ENCODE measurements around the gene ESD. TPM values are rescaled to one million over a fixed set of nuclear protein-coding genes. Genes with fewer than 3 reads are reported as not detected.

ESD gene
- total RNA-seq, 1 experiment from 2014 or later: 73.2 TPM

- H3K4me3 ChIP-seq (ENCODE audit: low read length): no peak overlapping the region
- CTCF ChIA-PET: no interaction called here
- no TSS peak for BruUV-seq (replicated peaks)
- no peaks in the 10 kb centered on the region for H4K20me1 ChIP-seq (ENCODE audit: low read length)
- no peaks in the 10 kb centered on the region for H3K27me3 ChIP-seq (ENCODE audit: low read length)
- TF ChIP-seq CTCF (conservative IDR thresholded peaks at IDR 0.05; ENCODE audit: low read depth, low read length) (no peak), EZH2phosphoT487 (IDR thresholded peaks at IDR 0.05; ENCODE audit: borderline replicate concordance, low read length) (no peak), EZH2 (IDR thresholded peaks at IDR 0.05; ENCODE audit: low read length, unreplicated experiment) (no peak)
- no peak overlapping the region for H2AFZ ChIP-seq (ENCODE audit: low read length)
- no peaks in the 10 kb centered on the region for H3K36me3 ChIP-seq (ENCODE audit: low read depth, low read length)
- POLR2A ChIA-PET (ENCODE audit: unreplicated experiment): no interaction called here
- no peaks in the 10 kb centered on the region for H3F3A ChIP-seq (ENCODE audit: low read length, unreplicated experiment)
- H3K9ac ChIP-seq (ENCODE audit: low read length): no peak overlapping the region
- H3K4me1 ChIP-seq (ENCODE audit: insufficient read depth, low read length): no peaks in the 10 kb centered on the region
- H3K27ac ChIP-seq (ENCODE audit: low read length): no peak overlapping the region
- H3K9me3 ChIP-seq (ENCODE audit: low read length): no peaks in the 10 kb centered on the region
- DNase-seq (no peak), ATAC-seq (no peak)
- H3K79me2 ChIP-seq (ENCODE audit: low read length): no peaks in the 10 kb centered on the region
- H3K4me2 ChIP-seq (ENCODE audit: low read length): no peak overlapping the region
- intact Hi-C loops (cut with micrococcal nuclease): loop anchor here (5.0 to 10.0 kb wide), 3 partner anchors 58 to 763 kb away; no protein-coding TSS in a partner anchor
- no peaks in the 10 kb centered on the region for H3K9me2 ChIP-seq (replicated peaks; ENCODE audit: low read length)
These were observed 37.7 kb upstream of the ESD start for GRCh38 chr13:46834657-46835056.

- intact Hi-C loops (cut with micrococcal nuclease): loop anchor here (1.0 to 10.0 kb wide), 4 partner anchors 61 to 943 kb away; no protein-coding TSS in a partner anchor
- no peak overlapping the region for H2AFZ ChIP-seq (ENCODE audit: low read length)
These were observed 34.7 kb upstream of the ESD start for GRCh38 chr13:46831588-46832194.

More at GRCh38 chr13:46831588-46832194, 34.7 kb upstream of the ESD start:
- DNase-seq (peak; percentile 71), ATAC-seq (peak; percentile 54; the same call in 1 of the 2 replicates)
- Histone ChIP-seq H3K9me2 (replicated peaks; ENCODE audit: low read length) (no peaks in the 10 kb centered on the region), H3K79me2 (ENCODE audit: low read length) (no peaks in the 10 kb centered on the region), H3K27me3 (ENCODE audit: low read length) (no peaks in the 10 kb centered on the region), H3K4me3 (ENCODE audit: low read length) (no peak overlapping the region), H3K9ac (ENCODE audit: low read length) (no peak overlapping the region), H3K9me3 (ENCODE audit: low read length) (no peaks in the 10 kb centered on the region), H3F3A (ENCODE audit: low read length, unreplicated experiment) (no peaks in the 10 kb centered on the region), H3K27ac (ENCODE audit: low read length) (no peak overlapping the region), H3K4me2 (ENCODE audit: low read length) (no peak overlapping the region), H3K36me3 (ENCODE audit: low read depth, low read length) (no peaks in the 10 kb centered on the region), H4K20me1 (ENCODE audit: low read length) (no peaks in the 10 kb centered on the region), H3K4me1 (ENCODE audit: insufficient read depth, low read length) (no peaks in the 10 kb centered on the region)
- BruUV-seq (replicated peaks): no TSS peak
- TF ChIP-seq EZH2phosphoT487 (IDR thresholded peaks at IDR 0.05; ENCODE audit: borderline replicate concordance, low read length) (no peak), CTCF (conservative IDR thresholded peaks at IDR 0.05; ENCODE audit: low read depth, low read length) (peak; percentile 87), EZH2 (IDR thresholded peaks at IDR 0.05; ENCODE audit: low read length, unreplicated experiment) (no peak)
- ChIA-PET POLR2A (ENCODE audit: unreplicated experiment) (no interaction called here), CTCF (interaction anchor here (0.6 kb wide), 1 partner anchor 767 kb away, joined by 3 read pairs; no protein-coding TSS in a partner anchor)
